ENCODE results near the gene RETREG2.

DNA sequence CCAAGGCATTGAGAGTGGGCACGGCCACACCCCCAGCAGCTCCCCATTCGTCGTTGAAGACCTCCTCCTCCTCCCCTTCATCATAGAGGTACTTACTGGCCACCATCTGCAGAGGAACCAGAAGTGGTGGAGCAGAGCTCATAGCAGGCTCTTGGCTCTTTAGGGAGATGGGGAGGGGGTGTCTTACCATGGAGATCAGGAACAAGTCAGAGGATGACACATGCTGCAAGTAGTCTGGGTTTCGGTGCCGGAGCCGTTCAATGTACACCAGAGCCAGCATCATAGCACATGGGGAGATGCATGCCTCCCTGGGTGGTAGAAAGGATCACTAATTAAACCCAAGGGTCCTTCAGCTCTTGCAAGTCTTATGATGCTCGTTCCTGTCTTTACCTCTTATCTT is 3.3 kb upstream of the RETREG2 start:
- TF ChIP-seq SUZ12 (IDR thresholded peaks at IDR 0.05; ENCODE audit: extremely low read depth, insufficient read depth, insufficient read length) (no peak), ZNF274 (IDR thresholded peaks at IDR 0.05; ENCODE audit: low read depth, low read length) (no peak), YY1 (IDR thresholded peaks at IDR 0.05; ENCODE audit: insufficient read depth, insufficient read length) (no peak)

All from NT2/D1 (cell line).